ENCODE results near the gene LMO1.

The LMO1 gene

GRCh38 chr11:8288166-8288772, 24.6 kb upstream of the LMO1 start:
- DNase-seq, result no peak

GRCh38 chr11:8287703-8288102, 24.0 kb upstream of the LMO1 start:
- DNase-seq, result no peak

GRCh38 chr11:8287297-8287696, 23.6 kb upstream of the LMO1 start:
- no peak for DNase-seq

GRCh38 chr11:8286886-8287285, 23.2 kb upstream of the LMO1 start:
- no peak for DNase-seq

GRCh38 chr11:8285796-8286195, 22.1 kb upstream of the LMO1 start:
- no peak for DNase-seq

- DNase-seq, result no peak
Observed at GRCh38 chr11:8285228-8285627, 21.6 kb upstream of the LMO1 start.

GRCh38 chr11:8283465-8284230, 20.0 kb upstream of the LMO1 start:
- DNase-seq, result peak; percentile 31

- DNase-seq, result no peak
Observed at GRCh38 chr11:8283100-8283464, 19.4 kb upstream of the LMO1 start.

GRCh38 chr11:8282631-8283030, 19.0 kb upstream of the LMO1 start:
- DNase-seq, result no peak

- DNase-seq, result no peak
Observed at GRCh38 chr11:8281266-8281665, 17.6 kb upstream of the LMO1 start.

- DNase-seq, result no peak
Observed at GRCh38 chr11:8277691-8278090, 14.0 kb upstream of the LMO1 start.

GRCh38 chr11:8276528-8276927, 12.8 kb upstream of the LMO1 start:
- no peak for DNase-seq

GRCh38 chr11:8273287-8273686, 9.6 kb upstream of the LMO1 start:
- DNase-seq, result no peak

- DNase-seq, result no peak
Observed at GRCh38 chr11:8271106-8271886, 7.6 kb upstream of the LMO1 start.

GRCh38 chr11:8269636-8270035, 6.0 kb upstream of the LMO1 start:
- no peak for DNase-seq

- no peak for DNase-seq
Observed at GRCh38 chr11:8268530-8269400, 5.1 kb upstream of the LMO1 start.

- peak; percentile 10 for DNase-seq
Observed at GRCh38 chr11:8267831-8268529, 4.3 kb upstream of the LMO1 start.

- no peak for DNase-seq
Observed at GRCh38 chr11:8267280-8267679, 3.6 kb upstream of the LMO1 start.

GRCh38 chr11:8266246-8267241, 2.9 kb upstream of the LMO1 start:
- DNase-seq, result no peak

- no peak for DNase-seq
Observed at GRCh38 chr11:8265681-8266241, 2.1 kb upstream of the LMO1 start.
